GM23248 (cell line): ENCODE measurements around the gene RRP8. TPM values are rescaled to one million over a fixed set of nuclear protein-coding genes. Genes with fewer than 3 reads are reported as not detected.
A peak's percentile ranks its signal among the peaks of the same experiment; 100 is the strongest.

ENCODE experiments used
- DNase-seq: peaks from one replicate; pipeline ENCODE4 v3.0.0-alpha.2; 2015
- H2AFZ ChIP-seq: fragments of 200-600 bp; sonication (generic); 2 replicates; pipeline ENCODE4 v1.6.1; 2016; ENCODE audit warnings: antibody characterized with exemption
- H3F3A ChIP-seq: fragments of 200-600 bp; sonication (generic); 2 replicates; pipeline ENCODE4 v1.6.1; 2016; ENCODE audit warnings: mild to moderate bottlenecking, antibody characterized with exemption, mixed run types; ENCODE audit not compliant: insufficient read depth
- H3K27ac ChIP-seq: fragments of 200-600 bp; sonication (generic); 2 replicates; pipeline ENCODE4 v1.5.1; 2016; ENCODE audit warnings: mild to moderate bottlenecking
- H3K27me3 ChIP-seq: fragments of 200-600 bp; sonication (generic); replicated peaks from 2 replicates; pipeline ENCODE4 v1.6.1; 2016; ENCODE audit warnings: mild to moderate bottlenecking; ENCODE audit not compliant: insufficient read depth
- H3K36me3 ChIP-seq: fragments of 200-600 bp; sonication (generic); 2 replicates; pipeline ENCODE4 v1.6.1; 2016; ENCODE audit warnings: low read depth, mild to moderate bottlenecking
- H3K4me1 ChIP-seq: fragments of 200-600 bp; sonication (generic); 2 replicates; pipeline ENCODE4 v1.6.1; 2016; ENCODE audit warnings: mild to moderate bottlenecking; ENCODE audit not compliant: insufficient read depth
- H3K4me2 ChIP-seq: fragments of 200-600 bp; sonication (generic); one replicate; pipeline ENCODE4 v1.6.1; 2016; ENCODE audit warnings: mild to moderate bottlenecking; ENCODE audit not compliant: unreplicated experiment
- H3K4me3 ChIP-seq: fragments of 200-600 bp; sonication (generic); 2 replicates; pipeline ENCODE4 v1.5.1; 2016; ENCODE audit warnings: mild to moderate bottlenecking
- H3K79me2 ChIP-seq: fragments of 200-600 bp; sonication (generic); 2 replicates; pipeline ENCODE4 v1.6.1; 2016; ENCODE audit warnings: mild to moderate bottlenecking; ENCODE audit not compliant: insufficient read depth
- H3K9ac ChIP-seq: fragments of 200-600 bp; sonication (generic); 2 replicates; pipeline ENCODE4 v1.6.1; 2016; ENCODE audit warnings: mild to moderate bottlenecking
- H3K9me2 ChIP-seq: fragments of 200-600 bp; sonication (generic); 2 replicates; pipeline ENCODE4 v1.6.1; 2016; ENCODE audit warnings: mixed run types, mild to moderate bottlenecking, moderate library complexity; ENCODE audit not compliant: insufficient read depth
- H3K9me3 ChIP-seq: fragments of 200-600 bp; sonication (generic); one replicate; pipeline ENCODE4 v1.6.1; 2017; ENCODE audit warnings: low read depth
- H4K20me1 ChIP-seq: fragments of 200-600 bp; sonication (generic); 2 replicates; pipeline ENCODE4 v1.6.0; 2016; ENCODE audit not compliant: insufficient read depth
- EZH2 ChIP-seq: fragments of 200-600 bp; sonication (generic); IDR thresholded peaks from 2 replicates; pipeline ENCODE4 v1.6.1; 2018; ENCODE audit warnings: antibody characterized with exemption, mild to moderate bottlenecking; ENCODE audit not compliant: insufficient read depth, poor library complexity, severe bottlenecking
- EZH2phosphoT487 ChIP-seq: fragments of 200-600 bp; sonication (generic); IDR thresholded peaks from 2 replicates; pipeline ENCODE4 v1.6.1; 2018; ENCODE audit warnings: antibody characterized with exemption, moderate library complexity, mild to moderate bottlenecking, low read depth; ENCODE audit not compliant: insufficient read depth
- WGBS, 2 experiments: methylation state at CpG; one replicate each; pipeline ENCODE4 v1.1.6; 2015 to 2017; ENCODE audit warnings: low lambda C conversion rate in 2 of 2, low coverage in 1 of 2; ENCODE audit errors: missing lambda C conversion rate in 2 of 2; 5-methylcytosine and 5-hydroxymethylcytosine counted together
- in situ Hi-C: fragments of 300-500 bp; cut with MboI; formaldehyde crosslinking; loops from 2 replicates; pipeline ENCODE4 v1.15.0; 2020
- polyA plus RNA-seq: library from polyadenylated mRNA; unstranded; fragments of >200 nt; fragmentation: Nextera tagmentation; extraction: Ambion mirVana; gene quantifications from 2 replicates; pipeline ENCODE4 v1.2.1, GENCODE V29; 2016
- total RNA-seq: library from RNA; depleted of rRNA; stranded (reverse); fragments of >200 nt; shearing (Covaris generic); gene quantifications from 2 replicates; pipeline ENCODE4 v1.2.3, GENCODE V29; 2014

RRP8 gene
- total and polyA plus RNA-seq, 2 experiments from 2014 or later: 8.5 to 24.4 TPM

GRCh38 chr11:6621711-6622211, 18.3 kb upstream of the RRP8 start:
- Histone ChIP-seq H3K27ac (no peak overlapping the region), H3K9ac (no peak overlapping the region), H4K20me1 (no peaks in the 10 kb centered on the region), H3K9me3 (no peaks in the 10 kb centered on the region), H3K79me2 (peaks cover 12% of the 10 kb centered on the region; the same call in 1 of the 2 replicates), H3K4me1 (peaks cover 18% of the 10 kb centered on the region), H2AFZ (no peak overlapping the region), H3K36me3 (no peaks in the 10 kb centered on the region), H3F3A (peaks cover 14% of the 10 kb centered on the region), H3K4me3 (no peak overlapping the region), H3K9me2 (no peaks in the 10 kb centered on the region), H3K4me2 (no peak overlapping the region), H3K27me3 (no peaks in the 10 kb centered on the region)
- 84 to 94% methylated on average over 12 to 16 of the region's 16 CpGs for WGBS, 2 experiments
- no peak for DNase-seq
- in situ Hi-C loops: no loop called here
- TF ChIP-seq EZH2phosphoT487 (no peak), EZH2 (no peak)

GRCh38 chr11:6620636-6621035, 17.2 kb upstream of the RRP8 start:
- Histone ChIP-seq H3K27me3 (no peaks in the 10 kb centered on the region), H3K36me3 (no peaks in the 10 kb centered on the region), H3K4me2 (no peak overlapping the region), H3K27ac (no peak overlapping the region), H3F3A (peaks cover 14% of the 10 kb centered on the region), H4K20me1 (no peaks in the 10 kb centered on the region), H3K79me2 (peaks cover 15% of the 10 kb centered on the region; the same call in 1 of the 2 replicates), H3K9me2 (no peaks in the 10 kb centered on the region), H3K4me1 (peaks cover 18% of the 10 kb centered on the region), H3K9ac (no peak overlapping the region), H3K4me3 (no peak overlapping the region), H2AFZ (no peak overlapping the region), H3K9me3 (no peaks in the 10 kb centered on the region)
- in situ Hi-C loops: no loop called here
- no peak for DNase-seq
- 91 to 100% methylated on average over 1 of the region's 1 CpG for WGBS, 2 experiments
- TF ChIP-seq EZH2 (no peak), EZH2phosphoT487 (no peak)

- Histone ChIP-seq H3K4me1 (peaks cover 18% of the 10 kb centered on the region), H3K9me3 (no peaks in the 10 kb centered on the region), H2AFZ (peak within 1 kb of the TSS; percentile 90), H3K4me2 (peak within 1 kb of the TSS; percentile 97), H3K36me3 (no peaks in the 10 kb centered on the region), H3K79me2 (peaks cover 15% of the 10 kb centered on the region; the same call in 1 of the 2 replicates), H3K4me3 (peak within 1 kb of the TSS; percentile 84), H3K27me3 (no peaks in the 10 kb centered on the region), H3K9me2 (no peaks in the 10 kb centered on the region), H4K20me1 (no peaks in the 10 kb centered on the region), H3F3A (peaks cover 14% of the 10 kb centered on the region), H3K9ac (peak within 1 kb of the TSS; percentile 87), H3K27ac (peak within 1 kb of the TSS; percentile 73)
- TF ChIP-seq EZH2: no peak
- TF ChIP-seq EZH2phosphoT487: no peak
- DNase-seq: peak; percentile 96
- WGBS, 2 experiments: 0 to 3% methylated on average over 16 of the region's 16 CpGs
- in situ Hi-C loops: no loop called here
Observed at GRCh38 chr11:6619004-6619745, 15.8 kb upstream of the RRP8 start, which contains the start of gene TPP1. TPP1 (minus strand) TSS chr11:6619422; CDS start chr11:6619400, 22 bp downstream.

GRCh38 chr11:6618117-6619003, 14.9 kb upstream of the RRP8 start:
- peaks cover 18% of the 10 kb centered on the region for H3K4me1 ChIP-seq
- no peaks in the 10 kb centered on the region for H3K9me2 ChIP-seq
- in situ Hi-C loops: no loop called here
- no peaks in the 10 kb centered on the region for H4K20me1 ChIP-seq
- H3K27me3 ChIP-seq: no peaks in the 10 kb centered on the region
- no peaks in the 10 kb centered on the region for H3K9me3 ChIP-seq
- 2 to 3% methylated on average over 15 of the region's 15 CpGs for WGBS, 2 experiments
- no peaks in the 10 kb centered on the region for H3K36me3 ChIP-seq
- H3F3A ChIP-seq: peaks cover 21% of the 10 kb centered on the region
- DNase-seq: peak; percentile 90
- peak overlapping the region; percentile 84 for H3K4me3 ChIP-seq
- H3K79me2 ChIP-seq: peaks cover 15% of the 10 kb centered on the region; the same call in 1 of the 2 replicates
- H3K9ac ChIP-seq: peak overlapping the region; percentile 87
- TF ChIP-seq EZH2: no peak
- TF ChIP-seq EZH2phosphoT487: no peak
- H3K4me2 ChIP-seq: peak overlapping the region; percentile 97
- peak overlapping the region; percentile 73 for H3K27ac ChIP-seq
- H2AFZ ChIP-seq: peak overlapping the region; percentile 90
